Stimulated activated naive CD4-positive, alpha-beta T cell treated with Interleukin-2 at 50 U/mL for 16 hours (primary cell): ENCODE measurements around the gene IGFBP5.
A peak's percentile ranks its signal among the peaks of the same experiment; 100 is the strongest.

ENCODE experiments used
- DNase-seq: peaks from one replicate; lab custom pipeline; 2025; lab: John Stamatoyannopoulos, UW

IGFBP5 gene

GRCh38 chr2:216714376-216714775 is 19.0 kb upstream of the IGFBP5 start:
- no peak for DNase-seq

GRCh38 chr2:216713691-216714336 is 18.5 kb upstream of the IGFBP5 start:
- no peak for DNase-seq

DNA sequence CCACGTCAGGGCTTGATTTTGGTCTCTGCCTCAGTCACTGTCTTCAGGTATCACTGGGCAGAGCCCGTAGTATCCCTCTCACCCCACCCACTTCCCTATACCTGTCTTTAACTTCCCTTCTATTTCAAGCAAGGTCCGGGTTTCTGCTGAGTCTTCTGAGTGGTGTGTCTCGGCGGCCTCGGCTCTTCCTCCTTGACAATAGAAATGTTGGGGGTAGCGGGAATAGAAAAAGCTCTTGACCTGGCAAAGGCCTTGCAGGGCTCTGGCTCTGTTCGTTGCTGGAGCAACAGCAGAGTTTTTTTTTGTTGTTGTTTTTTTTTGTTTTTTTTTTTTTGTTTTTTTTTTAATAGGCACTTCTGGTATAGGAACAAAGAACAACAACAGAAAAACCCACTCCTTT is 16.0 kb upstream of the IGFBP5 start:
- no peak for DNase-seq

GRCh38 chr2:216710551-216711301 is 15.4 kb upstream of the IGFBP5 start:
- DNase-seq: no peak

- DNase-seq: no peak
These were observed 7.4 kb upstream of the IGFBP5 start for GRCh38 chr2:216702756-216703155.

- no peak for DNase-seq
These were observed 6.2 kb upstream of the IGFBP5 start for GRCh38 chr2:216701544-216701943.

DNA sequence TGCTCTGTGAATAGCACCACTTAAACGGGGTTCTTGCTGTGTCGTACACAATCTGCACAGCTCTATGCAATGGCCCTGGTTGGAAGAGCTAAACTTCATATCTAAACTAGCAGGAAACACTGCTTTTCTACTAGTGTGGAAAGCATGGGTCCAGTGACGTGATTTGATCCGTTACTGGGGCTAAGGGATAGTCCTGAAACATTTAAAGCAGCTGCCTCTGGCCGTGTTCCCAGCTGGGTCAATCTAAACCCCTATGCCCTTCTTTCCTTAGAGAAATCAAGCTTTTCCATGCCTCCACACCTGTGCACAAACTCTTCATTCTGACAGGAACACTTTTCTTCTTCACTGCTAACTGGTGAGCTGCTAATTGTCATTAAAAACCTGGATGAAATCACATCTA is 5.4 kb upstream of the IGFBP5 start:
- DNase-seq: no peak

DNA sequence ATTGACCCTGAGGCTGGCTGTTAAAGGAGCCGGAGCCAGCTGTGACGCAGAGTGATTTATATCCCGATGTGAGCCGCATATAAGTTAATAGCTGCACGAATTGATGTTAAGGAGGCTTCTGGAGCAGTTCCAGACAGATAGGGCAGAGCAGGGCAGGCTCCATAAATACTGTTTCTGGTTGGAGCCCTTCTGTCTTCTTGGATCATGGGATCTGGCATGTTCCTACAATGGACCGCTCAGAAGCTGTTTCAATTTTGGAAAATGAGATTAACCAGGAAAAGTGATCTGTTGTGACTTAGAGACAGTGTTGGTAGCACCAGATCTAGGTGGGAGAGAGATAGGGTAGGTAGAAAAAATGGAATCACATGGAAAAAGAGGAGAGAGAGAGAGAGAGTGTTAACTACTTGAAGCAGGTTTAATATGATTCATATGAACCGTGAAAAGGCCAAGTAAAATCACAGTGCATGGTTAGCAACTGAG is 4.8 kb upstream of the IGFBP5 start:
- no peak for DNase-seq

DNA sequence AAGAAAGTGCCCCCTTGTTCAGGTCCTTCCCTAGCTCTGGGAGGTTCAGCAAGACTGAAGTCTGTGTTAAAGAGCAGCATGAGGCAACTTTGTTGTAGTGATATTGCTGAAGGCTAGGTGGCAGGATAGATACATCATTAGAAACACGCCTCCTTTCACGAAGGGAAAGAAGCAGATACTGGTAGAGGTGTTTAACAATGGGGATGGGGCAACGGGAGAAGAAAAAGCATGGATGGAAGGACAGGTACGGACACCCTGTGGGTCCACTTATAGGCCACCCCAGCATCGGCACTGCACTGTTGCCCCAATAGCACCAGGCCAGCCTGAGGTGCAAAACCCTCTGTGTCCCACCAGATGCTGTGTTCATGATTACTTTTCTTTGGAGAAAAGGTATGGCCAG is 3.5 kb upstream of the IGFBP5 start:
- no peak for DNase-seq

DNA sequence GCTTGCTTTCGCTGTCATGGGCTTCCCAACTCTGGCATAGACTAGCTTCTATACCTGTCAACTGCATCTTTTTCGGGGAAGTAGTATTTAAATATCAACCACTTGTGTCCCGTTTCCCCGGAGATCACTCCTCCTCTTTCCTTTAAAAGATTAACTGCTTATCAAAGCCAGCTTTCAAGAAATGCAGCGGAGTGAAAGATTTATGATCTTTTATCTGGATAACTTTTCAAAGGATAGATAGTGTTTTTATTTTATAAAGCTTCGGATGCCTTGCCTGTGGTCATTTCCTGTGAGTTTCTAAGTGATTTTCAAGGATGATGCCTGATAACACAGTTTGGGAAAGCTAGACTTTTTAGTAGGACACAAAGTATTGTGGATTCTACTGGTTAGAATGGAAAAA is 2.9 kb upstream of the IGFBP5 start:
- no peak for DNase-seq

GRCh38 chr2:216696751-216697560 is 1.6 kb upstream of the IGFBP5 start:
- DNase-seq: no peak

DNA sequence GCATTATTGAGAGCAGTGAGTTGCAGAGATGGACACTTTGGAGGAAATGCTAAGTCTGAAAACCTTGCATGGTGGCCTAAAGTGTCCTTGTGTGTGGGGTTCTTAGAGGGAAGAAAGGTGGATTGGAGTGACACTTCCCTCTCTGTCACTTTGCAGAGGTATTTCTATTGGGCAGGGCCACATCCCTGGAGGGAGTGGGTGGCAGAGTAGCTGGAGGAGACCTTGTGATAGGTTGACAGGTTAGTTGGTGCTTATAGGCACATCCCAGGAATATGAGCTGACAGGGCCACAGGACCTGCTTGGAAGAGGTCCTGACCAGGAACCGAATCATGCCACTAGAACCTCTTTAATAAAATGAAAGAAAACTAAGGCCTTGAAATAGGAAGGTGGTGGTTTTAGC is 972 bp upstream of the IGFBP5 start:
- no peak for DNase-seq

GRCh38 chr2:216694826-216695217 is 527 bp downstream of the IGFBP5 start:
- no peak for DNase-seq

GRCh38 chr2:216694082-216694825 is 1.1 kb downstream of the IGFBP5 start:
- no peak for DNase-seq

- DNase-seq: no peak
These were observed 1.8 kb downstream of the IGFBP5 start for GRCh38 chr2:216693414-216694080.

- DNase-seq: peak; percentile 7
These were observed 2.5 kb downstream of the IGFBP5 start for GRCh38 chr2:216692636-216693413.

DNA sequence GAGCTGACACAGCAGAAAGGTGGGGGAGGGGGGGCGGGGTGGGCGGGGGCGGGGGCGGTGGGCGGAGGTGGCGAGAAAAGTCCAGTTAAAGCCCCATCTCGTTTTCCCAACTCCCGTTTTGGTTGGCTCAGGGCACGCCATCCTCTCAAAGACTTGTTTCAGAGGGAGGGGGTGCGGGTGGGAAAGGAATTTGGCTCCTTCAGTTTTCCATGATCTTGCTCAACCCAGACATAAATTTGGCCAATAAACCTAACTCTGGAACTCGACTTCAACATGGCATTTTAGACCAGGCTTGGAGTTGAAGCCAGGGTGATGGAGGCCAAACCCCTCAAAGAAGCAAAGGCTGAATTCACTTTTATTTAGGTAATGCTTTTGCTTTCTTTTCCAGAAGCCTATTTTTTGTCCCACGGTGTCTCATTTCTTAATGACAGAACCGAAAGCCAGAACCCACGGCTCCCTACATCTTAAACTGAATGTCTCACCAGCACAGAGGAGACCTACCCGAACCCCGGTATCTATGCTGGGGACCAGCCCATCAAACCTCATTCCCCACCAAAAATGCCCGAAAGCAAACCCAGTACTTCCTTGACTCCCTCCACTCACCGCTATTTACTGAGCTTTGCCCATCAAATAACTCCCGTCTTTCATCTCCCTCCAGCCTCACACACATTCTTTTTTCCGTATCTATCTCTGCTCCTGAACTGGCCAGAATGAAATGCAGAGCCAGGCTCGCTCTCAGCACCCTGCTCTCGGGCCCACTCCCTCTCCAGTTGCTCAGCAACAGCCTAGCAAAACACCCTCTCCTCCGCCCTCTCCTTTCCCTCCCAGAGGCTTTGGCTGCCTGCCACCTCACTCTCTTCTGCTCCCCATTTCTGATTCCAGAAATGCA is 4.3 kb downstream of the IGFBP5 start:
- no peak for DNase-seq

DNA sequence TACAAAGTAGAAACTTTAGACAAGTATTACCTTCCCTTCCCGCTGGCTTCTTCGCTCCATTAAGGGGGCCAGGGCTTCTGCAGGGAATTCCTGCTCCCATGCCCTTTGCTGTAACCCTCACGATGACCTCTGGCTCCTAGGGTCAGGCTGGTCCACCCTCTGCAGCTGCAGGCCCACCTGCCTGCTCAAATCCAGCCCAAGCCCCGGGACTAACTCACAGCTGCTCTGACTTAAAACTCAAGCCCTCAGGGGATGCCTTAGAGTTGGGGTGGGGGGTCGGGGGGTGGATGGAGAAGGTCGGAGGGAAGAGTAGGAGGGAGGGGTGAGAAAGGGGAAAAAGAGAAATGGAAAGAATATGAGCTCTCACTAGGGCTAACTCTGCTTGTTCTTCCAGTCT is 4.9 kb downstream of the IGFBP5 start:
- no peak for DNase-seq

- DNase-seq: no peak
These were observed 6.0 kb downstream of the IGFBP5 start for GRCh38 chr2:216689397-216689796.
